ENCODE measurements around the gene GPR37L1. TPM values are rescaled to one million over a fixed set of nuclear protein-coding genes. Genes with fewer than 3 reads are reported as not detected.
"Not testable (repeated sequence)": the region's sequence is repeated elsewhere in the genome, so short reads cannot be mapped to it uniquely, and the experiment has no call there.

The GPR37L1 gene
- total RNA-seq, 6 experiments from 2014 or later = 0.12 to 0.49 (median 0.12) TPM; not detected in 2

DNA sequence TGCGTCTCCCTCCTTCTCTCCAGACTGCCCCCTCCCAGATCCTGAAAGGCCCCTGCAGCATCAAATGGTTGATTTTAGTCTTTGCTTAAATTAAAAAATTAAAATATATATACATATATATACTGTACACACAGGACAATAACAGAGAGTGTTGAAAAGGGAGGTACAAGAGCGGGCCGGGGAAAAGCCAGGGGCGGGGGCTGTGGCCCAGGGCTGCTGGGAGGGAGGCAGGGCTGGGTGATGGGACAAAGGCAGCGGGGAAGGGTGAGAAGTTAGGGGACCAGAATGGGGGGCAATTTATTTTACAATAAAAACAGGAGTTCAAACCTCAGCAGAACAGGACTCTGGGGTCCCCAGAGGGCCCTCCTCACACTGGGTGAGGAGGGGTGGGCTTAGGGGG is 11.3 kb downstream of the GPR37L1 start:
- intact Hi-C loops (cut with DNase I) = loop anchor here in 1 of 2 donors (5.0 kb wide), 1 partner anchor 132 kb away; no protein-coding TSS in a partner anchor

DNA sequence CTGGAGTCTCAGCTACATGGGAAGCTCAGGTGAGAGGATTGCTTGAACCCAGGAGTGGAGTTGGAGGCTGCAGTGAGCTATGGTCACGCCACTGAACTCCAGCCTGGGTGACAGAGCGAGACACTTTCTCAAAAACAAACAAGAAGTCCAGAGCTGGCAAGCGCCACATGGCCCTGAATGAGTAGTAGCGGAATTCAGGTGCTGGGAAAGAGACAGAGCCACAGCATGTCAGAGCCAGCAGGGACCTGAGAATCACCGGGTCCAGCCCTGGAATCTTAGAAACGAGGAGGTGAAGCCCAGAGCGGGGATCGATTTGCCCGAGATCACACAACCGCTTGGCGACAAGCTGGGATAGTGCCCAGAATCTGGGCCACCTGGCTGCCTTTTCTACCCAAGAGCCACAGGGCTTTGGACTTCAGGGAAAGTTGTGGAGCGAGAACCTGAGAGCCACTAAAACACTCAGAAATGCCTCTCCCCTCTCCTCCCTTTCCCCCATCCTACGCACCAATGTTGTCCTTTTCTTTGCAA is 12.0 kb downstream of the GPR37L1 start:
- no peak overlapping the region for H3K4me3 ChIP-seq
- peak overlapping the region in 2 of 3 donors; percentile 15 to 55 for H3K27ac ChIP-seq
- intact Hi-C loops (cut with DNase I) = loop anchor here in 1 of 2 donors (5.0 kb wide), 1 partner anchor 132 kb away; no protein-coding TSS in a partner anchor
- peaks cover 0 to 19% (median 7%) of the 10 kb centered on the region in 4 donors for H3K4me1 ChIP-seq
- ATAC-seq (peak; percentile 56 to 85 (median 64)), DNase-seq (peak in 2 of 3 donors; percentile 81 to 82)
- 32% methylated on average over 11 of the region's 13 CpGs for WGBS (ENCODE audit: insufficient coverage, low coverage, low lambda C conversion rate, missing lambda C conversion rate)
- no peaks in the 10 kb centered on the region for H3K27me3 ChIP-seq
- TF ChIP-seq, protein P1, sequence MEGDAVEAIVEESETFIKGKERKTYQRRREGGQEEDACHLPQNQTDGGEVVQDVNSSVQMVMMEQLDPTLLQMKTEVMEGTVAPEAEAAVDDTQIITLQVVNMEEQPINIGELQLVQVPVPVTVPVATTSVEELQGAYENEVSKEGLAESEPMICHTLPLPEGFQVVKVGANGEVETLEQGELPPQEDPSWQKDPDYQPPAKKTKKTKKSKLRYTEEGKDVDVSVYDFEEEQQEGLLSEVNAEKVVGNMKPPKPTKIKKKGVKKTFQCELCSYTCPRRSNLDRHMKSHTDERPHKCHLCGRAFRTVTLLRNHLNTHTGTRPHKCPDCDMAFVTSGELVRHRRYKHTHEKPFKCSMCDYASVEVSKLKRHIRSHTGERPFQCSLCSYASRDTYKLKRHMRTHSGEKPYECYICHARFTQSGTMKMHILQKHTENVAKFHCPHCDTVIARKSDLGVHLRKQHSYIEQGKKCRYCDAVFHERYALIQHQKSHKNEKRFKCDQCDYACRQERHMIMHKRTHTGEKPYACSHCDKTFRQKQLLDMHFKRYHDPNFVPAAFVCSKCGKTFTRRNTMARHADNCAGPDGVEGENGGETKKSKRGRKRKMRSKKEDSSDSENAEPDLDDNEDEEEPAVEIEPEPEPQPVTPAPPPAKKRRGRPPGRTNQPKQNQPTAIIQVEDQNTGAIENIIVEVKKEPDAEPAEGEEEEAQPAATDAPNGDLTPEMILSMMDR (IDR thresholded peaks at IDR 0.05) = no peak
- no peak for TF ChIP-seq POLR2A (IDR thresholded peaks at IDR 0.05)
- no peaks in the 10 kb centered on the region for H3K9me3 ChIP-seq
- peaks cover 4 to 43% (median 18%) of the 10 kb centered on the region in 4 donors for H3K36me3 ChIP-seq

More for the DNA sequence above, 11.3 kb downstream of the GPR37L1 start:
- H3K9me3 ChIP-seq = no peaks in the 10 kb centered on the region
- peaks cover 0 to 19% (median 7%) of the 10 kb centered on the region in 4 donors for H3K4me1 ChIP-seq
- no peaks in the 10 kb centered on the region for H3K27me3 ChIP-seq
- no peak overlapping the region for H3K4me3 ChIP-seq
- H3K27ac ChIP-seq = no peak overlapping the region
- 83% methylated on average over 5 of the region's 5 CpGs for WGBS (ENCODE audit: insufficient coverage, low coverage, low lambda C conversion rate, missing lambda C conversion rate)
- TF ChIP-seq, protein P1 (IDR thresholded peaks at IDR 0.05) = no peak
- TF ChIP-seq POLR2A (IDR thresholded peaks at IDR 0.05) = no peak
- H3K36me3 ChIP-seq = peaks cover 4 to 43% (median 18%) of the 10 kb centered on the region in 4 donors
- ATAC-seq = no peak
- DNase-seq = no peak

DNA sequence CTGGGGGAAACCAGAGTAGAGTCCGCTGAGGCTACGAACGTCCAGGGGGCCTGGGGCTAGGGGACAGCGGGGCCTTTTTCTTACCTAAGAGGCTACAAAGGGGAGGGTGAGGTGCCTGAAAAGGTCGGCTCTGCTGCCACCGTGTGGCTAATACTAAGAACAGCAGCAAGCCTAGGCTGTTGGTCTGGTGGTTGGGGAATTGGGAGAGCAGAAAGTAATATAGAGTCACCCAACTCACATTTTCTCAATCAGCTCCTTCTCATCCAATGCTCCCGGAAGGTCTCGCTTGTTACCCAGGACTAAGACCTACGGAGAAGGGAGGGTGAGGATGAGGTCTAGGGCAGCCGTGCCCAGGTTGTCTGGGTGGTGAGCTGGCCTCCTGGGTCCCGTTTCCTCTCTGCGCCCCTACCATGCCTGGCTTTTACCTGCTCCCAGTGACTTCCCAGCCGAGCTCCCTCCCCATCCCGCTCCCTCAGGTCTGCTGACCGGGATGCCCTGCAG is 12.6 kb downstream of the GPR37L1 start:
- Histone ChIP-seq H3K4me3 (no peak overlapping the region), H3K36me3 (peaks cover 4 to 43% (median 18%) of the 10 kb centered on the region in 4 donors), H3K9me3 (no peaks in the 10 kb centered on the region), H3K4me1 (peaks cover 0 to 19% (median 7%) of the 10 kb centered on the region in 4 donors), H3K27ac (peak overlapping the region in 2 of 3 donors; percentile 15 to 55), H3K27me3 (no peaks in the 10 kb centered on the region)
- TF ChIP-seq, protein P1 (IDR thresholded peaks at IDR 0.05) = peak; percentile 65 to 85 (median 81)
- no peak for TF ChIP-seq POLR2A (IDR thresholded peaks at IDR 0.05)
- 22% methylated on average over 9 of the region's 15 CpGs for WGBS (ENCODE audit: insufficient coverage, low coverage, low lambda C conversion rate, missing lambda C conversion rate)
- intact Hi-C loops (cut with DNase I) = no loop called here
- DNase-seq (no peak), ATAC-seq (peak; percentile 81 to 88 (median 84))

GRCh38 chr1:202140833-202141232 is 18.1 kb downstream of the GPR37L1 start:
- WGBS (ENCODE audit: insufficient coverage, low coverage, low lambda C conversion rate, missing lambda C conversion rate) = 90% methylated on average over 4 of the region's 4 CpGs
- ATAC-seq (no peak), DNase-seq (no peak)
- no peaks in the 10 kb centered on the region for H3K27me3 ChIP-seq
- peaks cover 0 to 19% (median 4%) of the 10 kb centered on the region in 4 donors for H3K36me3 ChIP-seq
- H3K4me3 ChIP-seq = no peak overlapping the region
- H3K4me1 ChIP-seq = peaks cover 0 to 19% (median 6%) of the 10 kb centered on the region in 4 donors
- H3K9me3 ChIP-seq = no peaks in the 10 kb centered on the region
- H3K27ac ChIP-seq = no peak overlapping the region
- intact Hi-C loops (cut with DNase I) = loop anchor here in 1 of 2 donors (10.0 kb wide), 1 partner anchor 246 kb away; no protein-coding TSS in a partner anchor
- TF ChIP-seq, protein P1 (IDR thresholded peaks at IDR 0.05) = no peak
- TF ChIP-seq POLR2A (IDR thresholded peaks at IDR 0.05) = no peak

DNA sequence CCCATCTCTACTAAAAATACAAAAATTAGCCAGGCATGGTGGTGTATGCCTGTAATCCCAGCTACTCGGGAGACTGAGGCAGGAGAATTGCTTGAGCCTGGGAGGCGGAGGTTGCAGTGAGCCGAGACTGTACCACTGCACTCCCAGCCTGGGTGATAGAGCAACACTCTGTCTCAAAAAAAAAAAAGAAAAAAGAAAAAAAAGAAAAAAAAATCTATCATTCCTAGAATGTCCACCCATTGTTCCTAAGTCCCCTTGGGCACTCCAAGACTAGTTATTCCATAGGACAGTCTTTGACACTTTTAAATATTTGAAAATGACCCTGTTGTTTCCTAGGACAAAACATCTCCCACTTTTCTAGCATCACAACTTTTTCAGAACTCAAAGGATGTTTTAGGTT is 18.8 kb downstream of the GPR37L1 start:
- not testable (repeated sequence) for H3K9me3 ChIP-seq, ATAC-seq, DNase-seq, H3K27ac ChIP-seq, H3K4me3 ChIP-seq, H3K27me3 ChIP-seq
- peaks cover 0 to 15% (median 4%) of the 10 kb centered on the region in 4 donors for H3K36me3 ChIP-seq
- intact Hi-C loops (cut with DNase I) = loop anchor here in 1 of 2 donors (10.0 kb wide), 1 partner anchor 247 kb away; no protein-coding TSS in a partner anchor
- 90% methylated on average over 3 of the region's 3 CpGs for WGBS (ENCODE audit: insufficient coverage, low coverage, low lambda C conversion rate, missing lambda C conversion rate)
- H3K4me1 ChIP-seq = peaks cover 0 to 19% (median 6%) of the 10 kb centered on the region in 4 donors

All from right lobe of liver (tissue), 6 donors.